Keratinocyte (primary cell): ENCODE measurements around the gene ZBTB34.

ENCODE experiments used
- CTCF ChIP-seq, 3 experiments: IDR thresholded peaks in 1 of 3; conservative IDR thresholded peaks in 1 of 3; optimal IDR thresholded peaks in 1 of 3; 2 replicates in 2 of 3; 3 replicates in 1 of 3; pipeline versions ENCODE3 to v1.5.1; 2011; ENCODE audit warnings: low read length in 3 of 3, mild to moderate bottlenecking in 3 of 3, moderate library complexity in 2 of 3, control low read depth in 1 of 3, inconsistent platforms in 1 of 3; ENCODE audit not compliant: insufficient read depth in 2 of 3; ENCODE audit errors: extremely low read depth in 1 of 3
- EZH2 ChIP-seq: IDR thresholded peaks from one replicate; pipeline ENCODE4 v1.6.1; 2012; ENCODE audit warnings: inconsistent platforms, mild to moderate bottlenecking, low read length, moderate library complexity

- TF ChIP-seq CTCF (optimal IDR thresholded peaks at IDR 0.05 in 1 of 3, IDR thresholded peaks at IDR 0.05 in 1 of 3, conservative IDR thresholded peaks at IDR 0.05 in 1 of 3; ENCODE audit: extremely low read depth in 1 of 3, insufficient read depth in 2 of 3, low read length in 3 of 3) (no peak), EZH2 (no peak)
These were observed 42.0 kb upstream of the ZBTB34 start for GRCh38 chr9:126818482-126818881.
